Endodermal cell (in vitro differentiated cells): ENCODE measurements around the gene TTN. TPM values are rescaled to one million over a fixed set of nuclear protein-coding genes. Genes with fewer than 3 reads are reported as not detected.

Source experiments
- DNase-seq: peaks from one replicate; pipeline ENCODE4 v3.0.0-alpha.2; 2017
- H3K27ac ChIP-seq: 2 replicates; pipeline ENCODE4 v1.5.1; 2013; ENCODE audit warnings: mild to moderate bottlenecking, low read depth, low read length, moderate library complexity
- H3K27me3 ChIP-seq: 2 replicates; pipeline ENCODE4 v1.6.1; 2013; ENCODE audit warnings: mild to moderate bottlenecking, low read length, moderate library complexity; ENCODE audit not compliant: insufficient read depth, control insufficient read depth, poor library complexity, severe bottlenecking
- H3K36me3 ChIP-seq: 2 replicates; pipeline ENCODE4 v1.7.0; 2013; ENCODE audit warnings: mild to moderate bottlenecking, low read length, moderate library complexity; ENCODE audit not compliant: control insufficient read depth, insufficient read depth
- H3K4me1 ChIP-seq: one replicate; pipeline ENCODE4 v1.7.0; 2013; ENCODE audit warnings: low read length; ENCODE audit not compliant: control insufficient read depth, insufficient read depth
- H3K4me3 ChIP-seq: 2 replicates; pipeline ENCODE4 v1.5.1; 2013; ENCODE audit warnings: mild to moderate bottlenecking, low read length, moderate library complexity
- H3K9ac ChIP-seq: 2 replicates; pipeline ENCODE4 v1.6.1; 2013; ENCODE audit warnings: mild to moderate bottlenecking, low read length, moderate library complexity; ENCODE audit not compliant: poor library complexity, severe bottlenecking; ENCODE audit errors: extremely low read depth
- H3K9me3 ChIP-seq: 2 replicates; pipeline ENCODE4 v1.6.1; 2013; ENCODE audit warnings: mild to moderate bottlenecking, low read length, moderate library complexity; ENCODE audit not compliant: control insufficient read depth
- H3K27ac Mint-ChIP-seq: 2 replicates; pipeline ENCODE4 v1.8.0; 2020; ENCODE audit warnings: mixed read lengths
- H3K27me3 Mint-ChIP-seq: 2 replicates; pipeline ENCODE4 v1.8.0; 2021; ENCODE audit warnings: mild to moderate bottlenecking, mixed read lengths; ENCODE audit not compliant: insufficient read depth
- H3K36me3 Mint-ChIP-seq: 2 replicates; pipeline ENCODE4 v1.8.0; 2020; ENCODE audit warnings: low read depth, mixed read lengths
- H3K4me1 Mint-ChIP-seq: 2 replicates; pipeline ENCODE4 v1.8.0; 2020; ENCODE audit warnings: mixed read lengths
- H3K4me3 Mint-ChIP-seq: 2 replicates; pipeline ENCODE4 v1.8.0; 2020; ENCODE audit warnings: mild to moderate bottlenecking, moderate library complexity, mixed read lengths
- H3K9me3 Mint-ChIP-seq: 2 replicates; pipeline ENCODE4 v1.8.0; 2020; ENCODE audit warnings: mild to moderate bottlenecking, mixed read lengths
- CTCF ChIP-seq: fragments of 200-600 bp; sonication (generic); conservative IDR thresholded peaks from 2 replicates; pipeline ENCODE4 v1.5.0; 2021; ENCODE audit warnings: antibody characterized with exemption, mild to moderate bottlenecking
- WGBS, 2 experiments: methylation state at CpG; one replicate each; pipeline versions ENCODE4 v1.1.5 to v1.1.7; 2013; ENCODE audit warnings: missing lambda C conversion rate in 2 of 2, mixed read lengths in 1 of 2; ENCODE audit not compliant: insufficient coverage in 1 of 2, insufficient read length in 1 of 2; 5-methylcytosine and 5-hydroxymethylcytosine counted together
- total RNA-seq, 2 donors: library from RNA; stranded (reverse); fragmentation: NEBNext Ultra II Directional in 1 of 2; extraction: Animal tissue kit (Norgen Biotek cat#: 25700) in 1 of 2; gene quantifications; 2 replicates in 1 of 2; 3 replicates in 1 of 2; pipeline ENCODE4 v1.2.1, GENCODE V29; 2021

TTN gene
- total RNA-seq, 2 donors from 2014 or later, result 101 to 118 TPM

DNA sequence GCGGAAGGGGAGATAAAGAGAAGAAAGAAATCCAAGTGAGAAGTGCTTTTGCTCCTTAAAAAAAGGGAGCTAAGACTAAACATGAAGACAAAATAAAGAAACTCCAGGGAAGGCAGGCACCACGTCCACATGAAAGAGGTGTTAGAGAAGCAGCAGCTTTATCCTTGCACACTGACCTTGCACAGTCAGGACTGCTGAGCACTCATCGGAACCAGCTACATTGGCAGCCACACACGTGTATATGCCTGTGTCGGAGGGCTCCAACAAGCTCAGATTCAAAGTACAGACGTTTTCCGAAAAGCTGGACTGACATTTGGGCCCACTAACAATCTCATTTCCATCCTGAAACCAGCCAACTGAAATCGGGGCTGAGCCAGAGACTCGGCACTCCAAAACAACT is 88.2 kb downstream of the TTN start:
- no peaks in the 10 kb centered on the region for H3K27me3 Mint-ChIP-seq

DNA sequence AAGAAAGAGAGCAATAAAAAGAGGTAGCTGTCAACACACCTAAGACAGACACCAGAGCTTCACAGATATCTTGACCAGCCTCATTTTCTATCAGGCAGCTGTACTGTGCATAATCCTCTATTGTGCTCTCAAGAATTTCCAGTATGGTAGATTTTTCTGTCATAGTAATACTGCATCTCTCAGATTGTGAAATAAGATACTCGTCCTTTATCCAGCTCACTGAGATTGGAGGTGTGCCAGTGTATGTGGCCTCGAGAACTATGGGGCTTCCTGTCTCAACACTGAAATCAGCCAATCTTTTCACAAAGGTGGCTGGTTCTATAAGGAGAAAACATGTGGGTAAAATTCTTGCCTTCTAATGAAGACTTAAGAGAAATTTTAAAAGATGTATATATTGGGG is 88.9 kb downstream of the TTN start:
- Histone ChIP-seq H3K4me3 (no peak overlapping the region), H3K36me3 (peaks cover 97% of the 10 kb centered on the region), H3K27ac (no peak overlapping the region), H3K9me3 (no peaks in the 10 kb centered on the region), H3K27me3 (no peaks in the 10 kb centered on the region), H3K4me1 (no peaks in the 10 kb centered on the region), H3K9ac (no peak overlapping the region)
- no peak for DNase-seq
- H3K4me1 Mint-ChIP-seq, result no peaks in the 10 kb centered on the region
- H3K9me3 Mint-ChIP-seq, result no peaks in the 10 kb centered on the region
- no peak for TF ChIP-seq CTCF
- peaks cover 87% of the 10 kb centered on the region for H3K36me3 Mint-ChIP-seq
- whole genome bisulfite sequencing, 2 experiments, result 91% methylated on average over 2 of the region's 2 CpGs; no CpG with 5 or more reads in 1 of the 2 experiments
- H3K27me3 Mint-ChIP-seq, result no peaks in the 10 kb centered on the region
- H3K4me3 Mint-ChIP-seq, result no peak overlapping the region
- no peak overlapping the region for H3K27ac Mint-ChIP-seq

More for the DNA sequence above, 88.2 kb downstream of the TTN start:
- TF ChIP-seq CTCF, result no peak
- Mint-ChIP-seq H3K4me3 (no peak overlapping the region), H3K9me3 (no peaks in the 10 kb centered on the region), H3K27ac (no peak overlapping the region), H3K36me3 (peaks cover 87% of the 10 kb centered on the region), H3K4me1 (no peaks in the 10 kb centered on the region)
- Histone ChIP-seq H3K36me3 (peaks cover 97% of the 10 kb centered on the region), H3K27me3 (no peaks in the 10 kb centered on the region), H3K4me1 (no peaks in the 10 kb centered on the region), H3K9ac (no peak overlapping the region), H3K9me3 (no peaks in the 10 kb centered on the region), H3K4me3 (no peak overlapping the region), H3K27ac (no peak overlapping the region)
- 83 to 90% methylated on average over 4 to 9 of the region's 9 CpGs for WGBS, 2 experiments
- DNase-seq, result no peak

DNA sequence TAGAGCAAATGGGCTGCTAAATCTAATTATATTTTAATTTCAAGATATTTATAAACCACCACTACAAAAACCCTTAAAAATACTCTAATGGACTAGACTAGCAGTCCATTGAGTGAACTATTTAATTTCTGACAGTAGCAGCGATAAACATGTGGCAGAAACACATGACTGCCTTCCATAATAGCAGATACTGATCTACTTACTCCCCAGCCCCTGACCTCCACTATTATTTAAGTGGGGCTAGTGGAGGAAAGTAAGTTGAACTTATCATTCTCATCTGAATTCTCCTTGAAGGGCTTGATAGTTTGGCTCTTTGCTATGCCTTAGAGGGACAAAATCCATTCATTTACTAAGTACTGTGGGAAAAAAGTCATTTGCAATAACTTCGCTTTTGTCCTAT is 90.8 kb downstream of the TTN start:
- Histone ChIP-seq H3K9ac (no peak overlapping the region), H3K4me3 (no peak overlapping the region), H3K27ac (no peak overlapping the region), H3K4me1 (no peaks in the 10 kb centered on the region), H3K36me3 (peaks cover 95% of the 10 kb centered on the region), H3K9me3 (no peaks in the 10 kb centered on the region), H3K27me3 (no peaks in the 10 kb centered on the region)
- 94 to 100% methylated on average over 1 to 2 of the region's 2 CpGs for WGBS, 2 experiments
- Mint-ChIP-seq H3K9me3 (no peaks in the 10 kb centered on the region), H3K27ac (no peak overlapping the region), H3K4me1 (no peaks in the 10 kb centered on the region), H3K36me3 (peaks cover 87% of the 10 kb centered on the region), H3K27me3 (no peaks in the 10 kb centered on the region), H3K4me3 (no peak overlapping the region)
- no peak for TF ChIP-seq CTCF
- DNase-seq, result no peak
